Measurements from ENCODE around the gene MACROD2.

The MACROD2 gene

GRCh38 chr20:14947536-14947935, 952.2 kb downstream of the MACROD2 start:
- Histone ChIP-seq H3K27me3 (ENCODE audit: control insufficient read depth, insufficient read depth, low read length, poor library complexity, severe bottlenecking) (no peaks in the 10 kb centered on the region), H3K4me3 (ENCODE audit: insufficient read depth, low read depth, low read length) (no peak overlapping the region), H3K36me3 (ENCODE audit: control insufficient read depth, insufficient read depth, low read length) (no peaks in the 10 kb centered on the region), H3K4me1 (ENCODE audit: control insufficient read depth, insufficient read depth, low read length) (no peaks in the 10 kb centered on the region), H3K27ac (ENCODE audit: insufficient read depth, low read depth, low read length, poor library complexity, severe bottlenecking) (no peak overlapping the region), H3K9me3 (ENCODE audit: control insufficient read depth, low read length) (no peaks in the 10 kb centered on the region)
- WGBS, 2 experiments: 93 to 98% methylated on average over 1 of the region's 1 CpG

- Histone ChIP-seq H3K4me3 (ENCODE audit: insufficient read depth, low read depth, low read length) (no peak overlapping the region), H3K9me3 (ENCODE audit: control insufficient read depth, low read length) (no peaks in the 10 kb centered on the region), H3K36me3 (ENCODE audit: control insufficient read depth, insufficient read depth, low read length) (no peaks in the 10 kb centered on the region), H3K27me3 (ENCODE audit: control insufficient read depth, insufficient read depth, low read length, poor library complexity, severe bottlenecking) (no peaks in the 10 kb centered on the region), H3K27ac (ENCODE audit: insufficient read depth, low read depth, low read length, poor library complexity, severe bottlenecking) (no peak overlapping the region), H3K4me1 (ENCODE audit: control insufficient read depth, insufficient read depth, low read length) (no peaks in the 10 kb centered on the region)
- WGBS, 2 experiments: 92 to 98% methylated on average over 1 of the region's 1 CpG
Observed at GRCh38 chr20:14947946-14948345, 952.6 kb downstream of the MACROD2 start.

- WGBS, 2 experiments: 73 to 82% methylated on average over 3 of the region's 3 CpGs
- H3K27ac ChIP-seq (ENCODE audit: insufficient read depth, low read depth, low read length, poor library complexity, severe bottlenecking): no peak overlapping the region
- H3K4me3 ChIP-seq (ENCODE audit: insufficient read depth, low read depth, low read length): no peak overlapping the region
- H3K9me3 ChIP-seq (ENCODE audit: control insufficient read depth, low read length): no peaks in the 10 kb centered on the region
- no peaks in the 10 kb centered on the region for H3K27me3 ChIP-seq (ENCODE audit: control insufficient read depth, insufficient read depth, low read length, poor library complexity, severe bottlenecking)
- H3K4me1 ChIP-seq (ENCODE audit: control insufficient read depth, insufficient read depth, low read length): no peaks in the 10 kb centered on the region
- H3K36me3 ChIP-seq (ENCODE audit: control insufficient read depth, insufficient read depth, low read length): no peaks in the 10 kb centered on the region
Observed at GRCh38 chr20:14948416-14948815, 953.1 kb downstream of the MACROD2 start.

GRCh38 chr20:14950633-14951032, 955.3 kb downstream of the MACROD2 start:
- no peaks in the 10 kb centered on the region for H3K27me3 ChIP-seq (ENCODE audit: control insufficient read depth, insufficient read depth, low read length, poor library complexity, severe bottlenecking)
- no peak overlapping the region for H3K27ac ChIP-seq (ENCODE audit: insufficient read depth, low read depth, low read length, poor library complexity, severe bottlenecking)
- H3K4me1 ChIP-seq (ENCODE audit: control insufficient read depth, insufficient read depth, low read length): peaks cover 3% of the 10 kb centered on the region
- 41 to 48% methylated on average over 1 of the region's 1 CpG for WGBS, 2 experiments
- no peaks in the 10 kb centered on the region for H3K36me3 ChIP-seq (ENCODE audit: control insufficient read depth, insufficient read depth, low read length)
- no peak overlapping the region for H3K4me3 ChIP-seq (ENCODE audit: insufficient read depth, low read depth, low read length)
- no peaks in the 10 kb centered on the region for H3K9me3 ChIP-seq (ENCODE audit: control insufficient read depth, low read length)

- H3K9me3 ChIP-seq (ENCODE audit: control insufficient read depth, low read length): no peaks in the 10 kb centered on the region
- WGBS, 2 experiments: 67 to 100% methylated on average over 1 of the region's 1 CpG
- H3K27me3 ChIP-seq (ENCODE audit: control insufficient read depth, insufficient read depth, low read length, poor library complexity, severe bottlenecking): no peaks in the 10 kb centered on the region
- no peak overlapping the region for H3K4me3 ChIP-seq (ENCODE audit: insufficient read depth, low read depth, low read length)
- no peaks in the 10 kb centered on the region for H3K36me3 ChIP-seq (ENCODE audit: control insufficient read depth, insufficient read depth, low read length)
- H3K4me1 ChIP-seq (ENCODE audit: control insufficient read depth, insufficient read depth, low read length): peaks cover 4% of the 10 kb centered on the region
- no peak overlapping the region for H3K27ac ChIP-seq (ENCODE audit: insufficient read depth, low read depth, low read length, poor library complexity, severe bottlenecking)
Observed at GRCh38 chr20:14951105-14951504, 955.8 kb downstream of the MACROD2 start.

GRCh38 chr20:14951707-14952418, 956.5 kb downstream of the MACROD2 start:
- no peaks in the 10 kb centered on the region for H3K27me3 ChIP-seq (ENCODE audit: control insufficient read depth, insufficient read depth, low read length, poor library complexity, severe bottlenecking)
- H3K4me1 ChIP-seq (ENCODE audit: control insufficient read depth, insufficient read depth, low read length): peaks cover 4% of the 10 kb centered on the region
- WGBS, 2 experiments: 87 to 90% methylated on average over 3 of the region's 3 CpGs
- no peak overlapping the region for H3K27ac ChIP-seq (ENCODE audit: insufficient read depth, low read depth, low read length, poor library complexity, severe bottlenecking)
- no peaks in the 10 kb centered on the region for H3K36me3 ChIP-seq (ENCODE audit: control insufficient read depth, insufficient read depth, low read length)
- no peak overlapping the region for H3K4me3 ChIP-seq (ENCODE audit: insufficient read depth, low read depth, low read length)
- no peaks in the 10 kb centered on the region for H3K9me3 ChIP-seq (ENCODE audit: control insufficient read depth, low read length)

GRCh38 chr20:14953736-14954135, 958.4 kb downstream of the MACROD2 start:
- Histone ChIP-seq H3K27ac (ENCODE audit: insufficient read depth, low read depth, low read length, poor library complexity, severe bottlenecking) (no peak overlapping the region), H3K9me3 (ENCODE audit: control insufficient read depth, low read length) (no peaks in the 10 kb centered on the region), H3K4me1 (ENCODE audit: control insufficient read depth, insufficient read depth, low read length) (peaks cover 4% of the 10 kb centered on the region), H3K36me3 (ENCODE audit: control insufficient read depth, insufficient read depth, low read length) (no peaks in the 10 kb centered on the region), H3K4me3 (ENCODE audit: insufficient read depth, low read depth, low read length) (no peak overlapping the region), H3K27me3 (ENCODE audit: control insufficient read depth, insufficient read depth, low read length, poor library complexity, severe bottlenecking) (no peaks in the 10 kb centered on the region)
- 88 to 93% methylated on average over 2 of the region's 2 CpGs for WGBS, 2 experiments

- WGBS, 2 experiments: 90 to 98% methylated on average over 4 of the region's 4 CpGs
- no peak overlapping the region for H3K27ac ChIP-seq (ENCODE audit: insufficient read depth, low read depth, low read length, poor library complexity, severe bottlenecking)
- H3K9me3 ChIP-seq (ENCODE audit: control insufficient read depth, low read length): no peaks in the 10 kb centered on the region
- H3K4me3 ChIP-seq (ENCODE audit: insufficient read depth, low read depth, low read length): no peak overlapping the region
- H3K27me3 ChIP-seq (ENCODE audit: control insufficient read depth, insufficient read depth, low read length, poor library complexity, severe bottlenecking): no peaks in the 10 kb centered on the region
- no peaks in the 10 kb centered on the region for H3K36me3 ChIP-seq (ENCODE audit: control insufficient read depth, insufficient read depth, low read length)
- peaks cover 4% of the 10 kb centered on the region for H3K4me1 ChIP-seq (ENCODE audit: control insufficient read depth, insufficient read depth, low read length)
Observed at GRCh38 chr20:14955399-14955798, 960.1 kb downstream of the MACROD2 start.

- 90 to 92% methylated on average over 2 to 3 of the region's 3 CpGs for WGBS, 2 experiments
- Histone ChIP-seq H3K36me3 (ENCODE audit: control insufficient read depth, insufficient read depth, low read length) (no peaks in the 10 kb centered on the region), H3K9me3 (ENCODE audit: control insufficient read depth, low read length) (no peaks in the 10 kb centered on the region), H3K27ac (ENCODE audit: insufficient read depth, low read depth, low read length, poor library complexity, severe bottlenecking) (no peak overlapping the region), H3K4me3 (ENCODE audit: insufficient read depth, low read depth, low read length) (no peak overlapping the region), H3K27me3 (ENCODE audit: control insufficient read depth, insufficient read depth, low read length, poor library complexity, severe bottlenecking) (no peaks in the 10 kb centered on the region), H3K4me1 (ENCODE audit: control insufficient read depth, insufficient read depth, low read length) (peaks cover 4% of the 10 kb centered on the region)
Observed at GRCh38 chr20:14956026-14956425, 960.7 kb downstream of the MACROD2 start.

- H3K27me3 ChIP-seq (ENCODE audit: control insufficient read depth, insufficient read depth, low read length, poor library complexity, severe bottlenecking): no peaks in the 10 kb centered on the region
- H3K4me3 ChIP-seq (ENCODE audit: insufficient read depth, low read depth, low read length): no peak overlapping the region
- no peaks in the 10 kb centered on the region for H3K9me3 ChIP-seq (ENCODE audit: control insufficient read depth, low read length)
- H3K27ac ChIP-seq (ENCODE audit: insufficient read depth, low read depth, low read length, poor library complexity, severe bottlenecking): no peak overlapping the region
- 94 to 97% methylated on average over 4 to 5 of the region's 5 CpGs for WGBS, 2 experiments
- H3K36me3 ChIP-seq (ENCODE audit: control insufficient read depth, insufficient read depth, low read length): no peaks in the 10 kb centered on the region
- peaks cover 4% of the 10 kb centered on the region for H3K4me1 ChIP-seq (ENCODE audit: control insufficient read depth, insufficient read depth, low read length)
Observed at GRCh38 chr20:14956538-14956937, 961.2 kb downstream of the MACROD2 start.
